ENCODE results near the gene MYL9.
A peak's percentile ranks its signal among the peaks of the same experiment; 100 is the strongest.

Gene MYL9

DNA sequence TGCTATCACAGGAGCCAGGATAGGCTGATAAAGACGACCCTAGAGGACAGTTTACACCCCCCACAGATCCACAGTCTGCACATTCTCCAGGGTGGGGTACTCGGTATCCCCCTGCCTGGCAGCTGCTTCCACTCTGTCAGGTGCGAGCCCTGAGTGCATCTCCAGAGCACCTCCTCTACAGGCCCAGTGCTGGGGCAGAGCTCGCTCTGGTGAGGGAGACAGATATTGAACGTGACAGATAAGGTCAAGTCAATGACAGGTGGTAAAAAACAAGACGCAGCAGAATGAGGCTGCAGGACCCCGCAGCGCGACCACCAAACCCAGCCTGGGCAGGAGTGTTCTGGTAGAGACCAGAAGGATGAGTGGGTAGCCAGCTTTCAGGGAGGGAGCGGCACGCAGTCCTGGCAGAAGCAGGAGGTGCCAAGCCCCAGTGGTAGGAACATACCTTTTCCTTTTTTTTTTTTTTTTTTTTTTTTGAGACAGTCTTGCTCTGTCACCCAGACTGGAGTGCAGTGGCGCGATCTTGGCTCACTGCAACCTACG lies 12.4 kb upstream of the MYL9 start:
- POLR2A ChIA-PET (ENCODE audit: low non-redundant PET): no interaction called here
- H3K27ac ChIP-seq: 0 out of 2 replicates have a peak overlapping the region, but pooled peaks have one; percentile 4
- CTCF ChIA-PET: interaction anchor here (0.7 kb wide), 1 partner anchor 11 kb away, joined by 4 read pairs; no protein-coding TSS in a partner anchor
- TF ChIP-seq, protein P1, sequence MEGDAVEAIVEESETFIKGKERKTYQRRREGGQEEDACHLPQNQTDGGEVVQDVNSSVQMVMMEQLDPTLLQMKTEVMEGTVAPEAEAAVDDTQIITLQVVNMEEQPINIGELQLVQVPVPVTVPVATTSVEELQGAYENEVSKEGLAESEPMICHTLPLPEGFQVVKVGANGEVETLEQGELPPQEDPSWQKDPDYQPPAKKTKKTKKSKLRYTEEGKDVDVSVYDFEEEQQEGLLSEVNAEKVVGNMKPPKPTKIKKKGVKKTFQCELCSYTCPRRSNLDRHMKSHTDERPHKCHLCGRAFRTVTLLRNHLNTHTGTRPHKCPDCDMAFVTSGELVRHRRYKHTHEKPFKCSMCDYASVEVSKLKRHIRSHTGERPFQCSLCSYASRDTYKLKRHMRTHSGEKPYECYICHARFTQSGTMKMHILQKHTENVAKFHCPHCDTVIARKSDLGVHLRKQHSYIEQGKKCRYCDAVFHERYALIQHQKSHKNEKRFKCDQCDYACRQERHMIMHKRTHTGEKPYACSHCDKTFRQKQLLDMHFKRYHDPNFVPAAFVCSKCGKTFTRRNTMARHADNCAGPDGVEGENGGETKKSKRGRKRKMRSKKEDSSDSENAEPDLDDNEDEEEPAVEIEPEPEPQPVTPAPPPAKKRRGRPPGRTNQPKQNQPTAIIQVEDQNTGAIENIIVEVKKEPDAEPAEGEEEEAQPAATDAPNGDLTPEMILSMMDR (conservative IDR thresholded peaks at IDR 0.05; ENCODE audit: low read depth): no peak
- DNase-seq (ENCODE audit: low spot score): no peak

DNA sequence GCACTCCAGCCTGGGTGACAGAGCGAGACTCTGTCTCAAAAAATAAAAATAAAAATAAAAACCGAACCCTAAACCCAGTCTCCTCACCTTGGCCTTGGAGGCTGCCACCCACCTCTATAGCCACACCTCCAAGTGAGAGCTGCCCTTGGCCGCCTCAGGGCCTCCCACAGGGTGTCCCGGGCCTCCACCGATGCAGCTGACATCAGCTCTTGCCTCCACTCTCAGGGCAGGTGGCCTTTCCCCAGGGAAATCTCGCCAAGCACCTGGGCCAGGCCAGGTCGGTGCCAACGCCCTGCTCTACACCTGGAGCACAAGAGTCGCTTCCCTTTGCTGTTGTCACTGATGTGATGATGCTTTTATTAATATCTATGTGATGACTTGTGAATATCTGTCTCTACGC lies 8.9 kb upstream of the MYL9 start:
- TF ChIP-seq, protein P1 (conservative IDR thresholded peaks at IDR 0.05; ENCODE audit: low read depth): no peak
- H3K27ac ChIP-seq: no peak overlapping the region
- ChIA-PET POLR2A (ENCODE audit: low non-redundant PET) (no interaction called here), CTCF (interaction anchor here (1.7 kb wide), 1 partner anchor 11 kb away, joined by 7 read pairs; no protein-coding TSS in a partner anchor)
- no peak for DNase-seq (ENCODE audit: low spot score)

DNA sequence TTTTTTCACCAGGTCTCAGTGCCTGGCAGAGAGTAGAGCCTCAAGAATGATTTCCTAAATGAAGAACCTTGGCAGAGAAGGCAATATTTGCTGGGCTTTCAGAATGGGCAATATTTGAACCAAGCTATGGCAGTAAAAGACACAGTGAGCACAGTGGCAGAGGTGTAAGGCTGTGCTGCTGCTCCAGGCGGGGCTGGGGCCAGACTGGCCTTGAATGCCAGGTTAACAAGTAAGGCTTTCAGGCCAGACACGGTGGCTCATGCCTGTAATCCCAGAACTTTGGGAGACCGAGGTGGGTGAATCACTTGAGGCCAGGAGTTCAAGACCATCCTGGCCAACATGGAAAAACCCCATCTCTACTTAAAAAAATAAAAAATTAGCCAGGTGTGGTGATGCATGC lies 8.5 kb upstream of the MYL9 start:
- ChIA-PET POLR2A (ENCODE audit: low non-redundant PET) (no interaction called here), CTCF (interaction anchor here (1.7 kb wide), 1 partner anchor 11 kb away, joined by 7 read pairs; no protein-coding TSS in a partner anchor)
- TF ChIP-seq, protein P1 (conservative IDR thresholded peaks at IDR 0.05; ENCODE audit: low read depth): no peak
- H3K27ac ChIP-seq: no peak overlapping the region
- DNase-seq (ENCODE audit: low spot score): no peak

DNA sequence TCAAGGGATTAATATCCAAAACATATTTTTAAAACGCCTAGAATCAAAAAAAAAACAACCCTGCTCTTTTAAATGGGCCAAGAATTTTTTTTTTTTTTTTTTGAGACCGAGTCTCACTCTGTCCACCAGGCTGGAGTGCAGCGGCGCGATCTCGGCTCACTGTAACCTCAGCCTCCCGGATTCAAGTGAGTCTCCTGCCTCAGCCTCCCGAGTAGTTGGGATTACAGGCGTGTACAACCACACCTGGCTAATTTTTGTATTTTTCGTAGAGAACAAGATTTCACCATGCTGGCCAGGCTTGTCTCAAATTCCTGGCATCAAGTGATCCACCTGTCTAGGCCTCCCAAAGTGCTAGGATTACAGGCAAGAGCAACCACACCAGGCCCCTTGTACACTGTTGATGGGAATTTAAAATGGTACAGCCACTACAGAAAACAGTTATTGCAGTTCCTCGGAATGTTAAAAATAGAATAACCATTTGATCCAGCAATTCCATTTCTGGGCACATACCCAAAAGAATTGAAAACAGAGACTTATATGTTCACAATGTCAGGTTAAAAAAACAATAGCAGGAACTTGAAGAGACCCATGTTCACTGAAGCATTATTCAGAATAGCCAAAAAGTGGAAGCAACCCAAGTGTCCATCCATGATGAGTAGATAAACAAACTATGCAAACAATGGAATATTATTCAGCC lies 3.1 kb upstream of the MYL9 start:
- no peak for DNase-seq (ENCODE audit: low spot score)
- H3K27ac ChIP-seq: no peak overlapping the region
- TF ChIP-seq, protein P1 (conservative IDR thresholded peaks at IDR 0.05; ENCODE audit: low read depth): no peak
- POLR2A ChIA-PET (ENCODE audit: low non-redundant PET): no interaction called here
- CTCF ChIA-PET: no interaction called here

DNA sequence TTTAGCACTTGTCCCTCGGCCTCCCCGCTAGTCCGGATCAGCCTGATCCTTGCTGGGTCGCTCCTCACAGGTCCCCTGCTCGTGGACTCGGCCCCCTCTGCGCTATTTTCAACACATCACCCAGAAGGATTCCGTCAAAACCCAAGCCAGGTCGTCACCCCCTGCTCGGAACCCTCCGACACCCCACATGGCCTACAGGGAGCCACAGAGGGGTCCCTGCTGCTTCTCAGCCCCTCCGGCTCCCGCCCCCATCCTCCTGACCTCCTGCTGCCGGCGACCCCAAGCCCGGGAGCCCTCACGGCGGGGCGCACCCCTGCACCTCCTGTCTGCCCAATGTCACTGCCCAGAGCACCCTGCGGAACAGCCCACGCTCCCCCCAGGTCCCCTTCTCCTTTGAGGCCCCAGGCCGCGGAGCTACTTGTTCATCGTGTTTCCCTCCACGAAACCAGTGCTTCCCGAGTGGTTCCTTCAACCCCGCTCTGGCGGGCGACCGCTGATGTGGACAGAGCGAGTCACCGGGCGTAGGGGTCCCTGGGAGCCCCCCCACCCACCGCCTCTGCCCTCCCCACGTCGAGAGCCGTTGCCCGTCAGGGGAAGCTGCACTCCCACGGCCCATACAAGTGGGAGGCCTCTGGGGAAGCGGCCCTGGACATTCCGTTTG lies 638 bp upstream of the MYL9 start:
- TF ChIP-seq, protein P1 (conservative IDR thresholded peaks at IDR 0.05; ENCODE audit: low read depth): no peak
- DNase-seq (ENCODE audit: low spot score): no peak
- ChIA-PET CTCF (interaction anchor here (0.6 kb wide), 2 partner anchors 101 to 167 kb away, joined by 4 to 5 read pairs; no protein-coding TSS in a partner anchor), POLR2A (ENCODE audit: low non-redundant PET) (no interaction called here)
- H3K27ac ChIP-seq: no peak overlapping the region

DNA sequence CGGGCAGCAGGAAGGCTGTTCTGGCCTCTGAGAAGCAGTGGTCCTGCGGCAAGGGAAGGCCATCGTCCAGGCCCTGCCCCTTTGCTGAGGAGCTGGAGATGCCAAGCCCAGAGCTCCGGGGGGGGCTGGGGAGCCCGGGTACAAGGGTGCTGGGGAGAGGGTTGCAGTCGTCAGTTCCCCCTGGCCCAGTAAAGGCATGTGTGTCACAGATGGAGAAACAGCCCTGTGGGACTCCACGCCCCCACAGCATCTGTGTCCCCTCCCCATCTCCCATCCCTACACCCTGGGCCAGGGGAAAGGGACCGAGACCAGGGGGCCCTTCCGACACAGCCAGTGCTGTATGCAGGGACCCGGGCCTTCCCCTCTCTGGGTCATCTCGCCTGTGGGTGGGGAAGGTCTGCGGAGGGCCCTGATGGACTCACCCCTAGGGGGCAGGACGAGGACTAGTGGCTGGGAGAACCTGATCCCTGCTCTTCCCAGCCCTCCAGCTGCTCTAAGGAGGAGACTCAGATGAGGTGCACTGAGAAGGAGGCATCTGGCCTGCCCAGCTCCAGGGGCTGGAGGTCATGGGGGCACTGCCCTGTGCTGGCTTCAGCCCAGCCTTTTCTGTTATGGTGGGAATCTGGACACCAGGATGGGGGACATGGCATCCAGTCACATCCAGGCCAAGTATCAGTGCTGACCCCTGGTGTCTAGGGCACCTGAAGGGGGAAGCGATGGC lies 609 bp downstream of the MYL9 start:
- ChIA-PET POLR2A (ENCODE audit: low non-redundant PET) (interaction anchor here (0.7 kb wide), 1 partner anchor 553 kb away, joined by 4 read pairs; no protein-coding TSS in a partner anchor), CTCF (interaction anchor here (0.5 to 1.4 kb wide), 6 partner anchors 9 to 63 kb away, joined by 3 to 5 read pairs (median 3); no protein-coding TSS in a partner anchor)
- no peak for DNase-seq (ENCODE audit: low spot score)
- H3K27ac ChIP-seq: no peak overlapping the region
- TF ChIP-seq, protein P1 (conservative IDR thresholded peaks at IDR 0.05; ENCODE audit: low read depth): no peak; the same call in 1 of the 2 replicates
